ENCODE measurements around the gene FYCO1. TPM values are rescaled to one million over a fixed set of nuclear protein-coding genes. Genes with fewer than 3 reads are reported as not detected.

Gene FYCO1
- total and polyA plus RNA-seq, 2 of the 8 experiments (the other 6 are each of a cell fraction or from before 2014, with no cell fraction given), result 4.8 to 10.8 TPM

DNA sequence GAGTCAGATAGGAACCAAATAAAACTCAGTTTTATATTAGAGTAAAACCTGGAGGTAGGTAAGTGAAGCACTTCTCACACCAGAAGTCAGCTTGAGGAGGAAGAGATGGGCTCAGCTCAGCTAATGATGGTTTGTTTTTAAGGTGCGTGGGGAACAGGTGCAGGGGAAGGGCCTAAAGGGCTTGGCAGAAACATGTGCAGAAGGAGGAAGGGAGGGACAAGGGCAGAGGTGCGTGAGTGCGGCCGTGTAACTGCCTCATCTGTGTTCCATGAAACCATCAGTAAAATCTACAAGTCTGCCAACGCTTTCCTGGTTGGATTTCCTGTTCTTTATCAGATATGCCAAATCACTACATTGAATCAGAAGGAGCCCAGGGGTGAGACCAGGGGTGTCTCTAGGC is 19.9 kb downstream of the FYCO1 start:
- no peak overlapping the region for H2BK20ac ChIP-seq (ENCODE audit: low read length)
- H4K5ac ChIP-seq (ENCODE audit: insufficient read length, low read depth, low read length), result no peak overlapping the region
- H3K14ac ChIP-seq (ENCODE audit: insufficient read length), result no peak overlapping the region
- H4K20me1 ChIP-seq (replicated peaks in 1 of 2; ENCODE audit: control insufficient read depth in 1 of 2, insufficient read depth in 2 of 2, low read length in 2 of 2), result no peaks in the 10 kb centered on the region
- H3K23ac ChIP-seq (ENCODE audit: insufficient read length), result no peak overlapping the region
- H3K9ac ChIP-seq (replicated peaks in 1 of 4; ENCODE audit: extremely low read depth in 1 of 4, low read depth in 3 of 4, low read length in 3 of 4), result no peak overlapping the region
- H3K9me3 ChIP-seq (ENCODE audit: insufficient read depth in 2 of 2, low read depth in 1 of 2, low read length in 1 of 2), result no peaks in the 10 kb centered on the region
- H3K36me3 ChIP-seq (ENCODE audit: control insufficient read depth in 2 of 4, insufficient read depth in 4 of 4, low read length in 3 of 4), result peaks cover 7 to 52% (median 34%) of the 10 kb centered on the region in 4 experiments; a peak in 7 of 8 replicates
- H2AFZ ChIP-seq (ENCODE audit: low read length), result no peak overlapping the region
- no peaks in the 10 kb centered on the region for H3K27me3 ChIP-seq (replicated peaks in 1 of 4; ENCODE audit: control insufficient read depth in 3 of 4, extremely low read depth in 1 of 4, insufficient read depth in 3 of 4, low read length in 3 of 4)
- FAIRE-seq (no peak), DNase-seq (ENCODE audit: low read depth in 1 of 2, low spot score in 2 of 2) (no peak)
- H3K4ac ChIP-seq (replicated peaks; ENCODE audit: insufficient read length, low read depth, low read length), result no peak overlapping the region
- no peak overlapping the region for H4K8ac ChIP-seq (ENCODE audit: extremely low read depth, insufficient read depth, low read length)
- POLR2A ChIA-PET (ENCODE audit: partially characterized antibody), result no interaction called here
- WGBS, 2 experiments (ENCODE audit: extremely low coverage in 1 of 2, insufficient coverage in 1 of 2, insufficient read length in 1 of 2, insufficient replicate concordance in 2 of 2, low coverage in 1 of 2, low lambda C conversion rate in 2 of 2, missing lambda C conversion rate in 1 of 2), result 85% methylated on average over 5 of the region's 5 CpGs; no CpG with 5 or more reads in 1 of the 2 experiments
- no peaks in the 10 kb centered on the region for H3K79me1 ChIP-seq (ENCODE audit: low read depth, low read length)
- H3K79me2 ChIP-seq (ENCODE audit: control insufficient read depth in 1 of 2, insufficient read depth in 2 of 2, low read length in 2 of 2), result no peaks in the 10 kb centered on the region
- H2BK5ac ChIP-seq (ENCODE audit: low read depth, low read length), result no peak overlapping the region
- no peak overlapping the region for H2BK120ac ChIP-seq (replicated peaks; ENCODE audit: low read depth, low read length)
- no peak overlapping the region for H3K56ac ChIP-seq (replicated peaks; ENCODE audit: insufficient read length, low read depth, low read length)
- CTCF ChIA-PET (ENCODE audit: partially characterized antibody), result interaction anchor here (0.9 to 1.0 kb wide), 2 partner anchors 17 to 67 kb away, joined by 3 read pairs; no protein-coding TSS in a partner anchor
- TF ChIP-seq BCL11A (IDR thresholded peaks at IDR 0.05; ENCODE audit: low read depth in 2 of 2, low read length in 2 of 2) (no peak), ASH2L (IDR thresholded peaks at IDR 0.05; ENCODE audit: low read length) (no peak)
- no peak overlapping the region for H3K4me2 ChIP-seq (ENCODE audit: insufficient read depth in 1 of 2, low read depth in 2 of 2, low read length in 2 of 2)
- H2BK12ac ChIP-seq (ENCODE audit: low read depth, low read length), result no peak overlapping the region
- H4K91ac ChIP-seq (replicated peaks; ENCODE audit: insufficient read length, low read length), result no peak overlapping the region
- H3K4me1 ChIP-seq (replicated peaks in 1 of 4; ENCODE audit: control insufficient read depth in 3 of 4, insufficient read depth in 4 of 4, low read length in 3 of 4), result no peaks in the 10 kb centered on the region
- H3K23me2 ChIP-seq (ENCODE audit: low read depth, low read length), result no peaks in the 10 kb centered on the region
- H3K27ac ChIP-seq (ENCODE audit: low read depth, low read length), result no peak overlapping the region
- no peak overlapping the region for H2AK5ac ChIP-seq (ENCODE audit: low read depth, low read length)
- no peak overlapping the region for H2BK15ac ChIP-seq (ENCODE audit: low read length)
- no peak overlapping the region for H3K4me3 ChIP-seq (ENCODE audit: extremely low read depth in 1 of 4, insufficient read depth in 2 of 4, low read depth in 3 of 4, low read length in 4 of 4)
- no peak overlapping the region for H3K18ac ChIP-seq (ENCODE audit: extremely low read depth, low read length)
